Limb (tissue), 2 donors: Measurements from ENCODE around the gene THSD8.
"Not testable (repeated sequence)": the region's sequence is repeated elsewhere in the genome, so short reads cannot be mapped to it uniquely, and the experiment has no call there.

ENCODE experiments used
- DNase-seq, 2 donors: peaks; one replicate each; pipeline ENCODE4 v3.0.0-alpha.2; 2016; ENCODE audit errors: extremely low spot score in 2 of 2

The THSD8 gene

GRCh38 chr19:12825254-12826131 is 23.6 kb downstream of the THSD8 start:
- DNase-seq = peak in 1 of 2 donors; percentile 55

DNA sequence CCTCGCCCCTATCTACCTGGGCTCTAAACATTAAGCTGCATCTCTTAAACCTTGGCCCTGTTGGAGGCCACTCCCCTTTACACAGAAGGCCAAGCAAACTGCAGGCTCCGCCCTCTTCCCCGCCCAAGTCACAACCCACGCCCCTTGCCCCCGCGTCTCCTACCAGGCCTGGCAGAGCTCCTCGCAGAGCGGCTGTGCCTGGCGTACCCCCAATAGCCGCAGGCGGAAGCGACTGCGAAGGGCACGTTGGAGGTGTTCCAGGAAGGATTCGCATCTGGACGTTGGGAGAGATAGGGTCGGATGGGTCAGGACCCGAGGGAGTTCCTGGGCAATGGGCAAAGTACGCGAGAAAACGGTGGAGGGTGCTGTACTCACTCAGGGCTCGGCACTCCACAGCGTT is 26.6 kb downstream of the THSD8 start:
- no peak for DNase-seq

DNA sequence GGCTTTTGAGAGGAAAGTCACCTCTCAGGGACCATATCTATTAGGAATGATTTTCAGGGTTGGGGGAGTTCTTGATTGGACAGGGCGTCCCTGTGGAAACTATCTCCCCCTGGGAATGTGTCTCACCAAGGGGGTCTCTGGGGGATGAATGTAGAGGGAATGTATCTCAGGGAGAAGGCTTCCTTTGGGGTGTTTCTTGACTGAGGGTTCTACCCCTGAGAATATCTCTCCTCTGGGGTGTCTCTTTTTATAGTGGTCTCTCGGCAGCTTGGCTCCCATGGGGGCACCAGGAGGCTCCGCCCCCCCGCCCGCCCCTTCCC is 31.5 kb downstream of the THSD8 start:
- no peak for DNase-seq

DNA sequence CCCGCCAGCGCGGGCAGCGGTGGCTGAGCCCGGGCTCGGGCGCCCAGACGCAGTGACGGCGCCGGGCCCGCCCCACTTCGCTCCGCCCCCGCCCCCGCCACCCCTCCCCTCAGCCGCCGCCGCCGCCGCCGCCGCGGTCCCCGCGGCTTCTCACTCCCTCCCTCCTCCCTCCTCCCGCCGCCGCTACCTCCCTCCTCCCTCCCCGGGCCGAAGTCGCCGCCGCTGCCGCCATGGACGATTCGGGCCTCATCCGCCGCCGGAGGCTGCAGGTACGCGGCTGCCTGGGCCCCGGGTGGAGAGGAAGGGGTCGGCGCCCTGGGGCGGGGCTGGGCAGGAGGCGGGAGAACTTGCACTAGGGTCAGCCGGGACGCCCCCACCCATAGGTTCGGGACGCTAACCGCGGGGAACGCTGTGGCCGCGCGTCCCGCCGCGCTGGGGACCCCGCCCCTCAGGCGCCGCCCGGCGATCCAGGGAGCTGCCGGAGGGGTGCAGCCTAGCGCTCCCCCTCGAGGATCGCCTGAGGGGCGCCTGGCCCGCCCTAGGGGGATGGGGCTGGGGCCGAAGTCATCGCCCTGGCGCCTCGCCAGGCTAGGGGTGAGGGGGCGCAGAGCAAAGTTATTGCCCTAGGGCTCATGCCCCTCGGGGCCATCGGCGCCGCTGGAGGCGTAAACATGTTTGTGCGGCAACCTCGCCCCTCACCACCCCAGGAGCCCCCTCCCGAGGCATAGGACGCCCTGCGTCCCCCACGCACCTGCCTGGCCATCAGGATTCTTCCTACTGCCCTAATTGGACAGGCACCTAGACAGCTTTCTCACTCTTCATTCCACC is 32.1 kb downstream of the THSD8 start:
- peak in 1 of 2 donors; percentile 66 for DNase-seq

GRCh38 chr19:12834566-12834943 is 32.7 kb downstream of the THSD8 start, which contains the start of gene RTBDN:
Gene RTBDN (minus strand): TSS chr19:12834579. CDS start chr19:12829979, 4,600 bp downstream.
- no peak for DNase-seq

DNA sequence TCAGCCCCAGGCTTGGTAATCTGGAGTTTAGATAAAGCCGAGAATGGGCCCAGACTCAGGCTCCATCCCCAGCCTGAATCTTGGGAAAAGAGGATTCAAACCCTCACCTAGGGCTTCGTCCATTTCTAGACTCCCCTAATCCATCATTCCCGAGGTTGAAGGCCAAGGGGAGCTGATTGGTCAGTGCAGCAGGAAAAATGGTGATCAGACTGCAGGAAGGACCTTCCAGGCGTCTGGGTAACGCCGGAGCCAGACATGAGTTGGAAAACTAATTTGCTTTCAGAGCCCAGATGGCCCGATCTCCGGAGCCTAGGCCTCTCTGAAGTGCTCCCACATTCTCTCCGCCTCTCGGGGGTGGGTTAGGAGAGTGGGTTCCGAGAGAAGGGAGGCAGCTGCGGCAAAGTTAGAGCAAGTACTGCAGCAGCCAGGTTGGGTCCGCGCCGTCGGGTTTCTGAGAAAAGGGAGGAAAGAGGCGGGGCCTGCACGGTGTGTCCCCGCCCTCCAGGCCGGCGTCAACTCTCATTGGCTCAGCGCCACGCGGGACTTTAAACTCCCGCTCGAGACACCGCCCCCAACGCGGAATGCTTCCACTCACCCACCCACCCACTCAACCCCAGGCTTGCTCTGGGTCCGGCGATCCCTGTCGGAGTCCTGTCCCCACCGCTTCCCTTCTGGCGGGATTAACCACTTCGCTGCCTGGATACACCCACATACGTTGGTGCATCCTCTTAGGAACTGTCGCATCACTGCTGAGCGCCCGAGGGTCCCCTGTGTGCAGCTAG is 33.3 kb downstream of the THSD8 start:
- peak in 1 of 2 donors; percentile 59 for DNase-seq

GRCh38 chr19:12836529-12836863 is 34.6 kb downstream of the THSD8 start:
- no peak for DNase-seq

- no peak for DNase-seq
These were observed 35.4 kb downstream of the THSD8 start for GRCh38 chr19:12837225-12837624.

DNA sequence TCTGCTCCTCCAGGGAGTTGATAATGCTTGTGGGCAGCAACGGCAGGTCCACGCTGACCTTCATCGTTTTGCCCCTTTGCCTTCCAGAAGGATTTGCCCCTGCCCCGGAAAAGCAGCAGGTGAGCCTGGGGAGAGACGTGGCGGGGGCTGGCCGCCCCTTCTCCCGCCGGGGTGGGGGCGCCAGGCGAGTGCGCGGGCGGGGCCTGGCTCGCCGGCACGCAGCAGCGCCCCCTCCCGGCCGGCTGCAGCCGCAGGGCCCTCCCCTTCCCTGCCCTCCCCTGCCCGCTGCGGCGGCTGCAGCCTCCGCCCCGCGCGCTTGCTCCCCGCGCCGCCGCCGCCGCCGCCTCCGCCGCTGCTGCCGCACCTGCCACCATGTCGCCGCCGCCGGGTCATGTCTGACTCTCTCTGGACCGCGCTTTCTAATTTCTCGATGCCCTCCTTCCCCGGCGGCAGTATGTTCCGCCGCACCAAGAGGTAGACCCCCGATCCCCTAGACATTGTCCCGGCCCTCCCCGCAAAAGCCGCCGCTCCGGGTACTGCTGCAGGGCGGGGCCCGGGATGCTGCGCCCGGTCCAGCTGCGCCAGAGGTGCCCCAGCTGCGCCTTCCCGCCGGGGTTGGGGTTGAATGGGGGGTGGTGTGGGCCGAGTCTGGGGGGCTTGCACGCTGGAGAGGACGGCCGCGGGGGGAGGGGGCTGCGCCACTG is 36.5 kb downstream of the THSD8 start, which contains the start of gene MAST1:
Gene MAST1 (plus strand): TSS at position 334 of the 704 bp plus-strand sequence. CDS start 58 bp downstream, at position 392.
- DNase-seq = peak in 1 of 2 donors; percentile 72

DNA sequence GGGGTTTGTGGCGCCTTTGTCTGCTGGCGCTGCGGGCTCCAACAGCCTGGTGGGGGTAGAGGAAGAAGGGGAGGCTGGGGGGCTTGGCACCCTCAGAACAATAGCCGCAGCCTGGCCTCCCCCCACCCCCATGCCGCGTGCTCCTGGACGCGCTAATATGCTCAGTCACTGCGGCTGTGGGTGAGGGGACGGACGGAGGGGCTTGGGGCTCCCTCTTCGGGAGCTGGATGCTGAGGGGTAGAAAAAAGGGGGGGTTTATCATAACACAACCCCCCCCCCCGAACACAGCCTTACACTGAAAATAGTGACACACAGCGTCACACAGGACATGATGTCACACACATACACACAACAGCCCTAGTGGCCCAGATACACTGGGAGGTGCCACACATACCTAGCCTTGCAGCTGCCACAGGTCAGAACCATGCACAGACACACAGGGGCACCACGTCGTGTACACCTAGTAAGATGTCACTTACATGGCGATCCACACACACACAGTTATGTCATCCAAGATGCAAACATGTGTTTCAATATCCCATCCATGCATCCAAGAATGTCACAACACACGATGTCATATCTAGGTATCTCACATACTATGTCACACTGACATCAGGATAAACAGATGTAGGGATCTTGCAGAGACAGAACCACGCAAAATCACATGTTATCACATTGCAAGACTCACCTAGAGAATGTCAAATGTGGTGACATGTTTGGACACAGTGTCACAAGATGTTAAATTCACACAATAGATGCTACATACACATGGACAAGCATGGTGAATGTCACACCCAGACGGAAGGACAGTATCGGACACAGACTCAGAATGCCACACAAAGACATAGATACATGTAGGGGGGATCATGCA is 37.3 kb downstream of the THSD8 start:
- DNase-seq = peak in 1 of 2 donors; percentile 47

GRCh38 chr19:12840091-12841079 is 38.5 kb downstream of the THSD8 start:
- peak in 1 of 2 donors; percentile 79 for DNase-seq

GRCh38 chr19:12841094-12841493 is 39.2 kb downstream of the THSD8 start:
- DNase-seq = peak in 1 of 2 donors; percentile 76

- no peak for DNase-seq
These were observed 40.6 kb downstream of the THSD8 start for GRCh38 chr19:12842511-12842910.

DNA sequence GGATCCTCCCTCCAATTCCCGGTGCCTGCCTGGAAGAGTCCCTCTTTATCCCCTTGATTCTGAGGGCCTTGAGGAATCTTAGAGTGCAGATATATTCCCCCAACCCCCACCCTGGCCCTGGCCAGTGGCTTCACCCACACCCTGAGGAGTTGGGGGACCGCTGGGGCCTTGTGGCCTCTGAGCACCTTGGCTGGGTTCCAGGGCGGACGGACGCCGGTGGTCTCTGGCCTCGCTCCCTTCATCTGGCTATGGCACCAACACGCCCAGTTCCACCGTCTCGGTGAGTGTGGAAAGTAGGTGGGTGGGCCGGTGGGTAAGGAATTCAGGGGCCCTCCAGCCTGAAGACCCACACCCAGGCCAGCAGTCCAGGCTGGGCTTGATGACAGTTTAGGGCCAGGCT is 41.5 kb downstream of the THSD8 start:
- no peak for DNase-seq

- no peak for DNase-seq
These were observed 42.3 kb downstream of the THSD8 start for GRCh38 chr19:12843999-12844732.

- not testable (repeated sequence) for DNase-seq
These were observed 44.7 kb downstream of the THSD8 start for GRCh38 chr19:12846613-12847012.

DNA sequence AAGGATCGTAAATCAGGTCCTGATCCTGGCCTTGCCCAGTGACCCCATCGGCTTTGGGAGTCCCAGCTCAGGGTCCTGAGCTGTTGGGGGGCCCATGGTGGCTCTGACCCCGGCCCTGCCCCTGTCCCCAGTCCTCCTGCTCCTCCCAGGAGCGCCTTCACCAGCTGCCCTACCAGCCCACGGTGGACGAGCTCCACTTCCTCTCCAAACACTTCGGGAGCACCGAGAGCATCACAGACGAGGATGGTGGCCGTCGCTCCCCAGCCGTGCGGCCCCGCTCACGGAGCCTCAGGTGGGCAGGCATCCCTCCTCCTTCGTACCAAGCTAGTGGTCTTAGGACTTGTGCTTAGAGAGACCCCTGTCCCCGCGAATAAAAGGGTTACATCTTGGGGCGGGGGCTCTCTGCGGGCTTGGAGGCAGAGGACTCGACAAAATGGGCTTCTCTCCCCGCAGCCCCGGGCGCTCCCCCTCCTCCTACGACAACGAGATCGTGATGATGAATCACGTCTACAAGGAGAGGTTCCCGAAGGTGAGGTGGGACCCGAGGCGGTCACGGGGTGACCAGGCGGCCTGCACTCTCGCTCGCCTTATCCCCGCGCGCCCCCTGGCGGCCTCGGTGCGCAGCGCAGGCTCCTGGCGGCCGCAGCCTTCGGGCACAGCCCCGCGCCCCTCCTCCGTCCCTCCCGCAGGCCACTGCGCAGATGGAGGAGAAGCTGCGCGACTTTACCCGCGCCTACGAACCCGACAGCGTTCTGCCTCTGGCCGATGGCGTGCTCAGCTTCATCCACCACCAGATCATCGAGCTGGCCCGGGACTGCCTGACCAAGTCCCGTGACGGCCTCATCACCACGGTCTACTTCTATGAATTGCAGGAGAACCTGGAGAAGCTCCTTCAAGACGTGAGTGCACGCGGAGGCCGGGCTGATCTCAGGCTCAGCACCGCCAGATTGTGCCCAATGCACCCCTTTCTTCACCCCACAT is 45.6 kb downstream of the THSD8 start:
- peak; percentile 71 to 93 for DNase-seq
